Endothelial cell of umbilical vein (primary cell): ENCODE measurements around the gene LRRC28. TPM values are rescaled to one million over a fixed set of nuclear protein-coding genes. Genes with fewer than 3 reads are reported as not detected.

Source experiments
- BruUV-seq: library from RNA; stranded (reverse); fragments of 400-500 nt; replicated peaks from 2 replicates; lab custom pipeline; 2021; lab: Mats Ljungman, UMichigan
- CTCF ChIA-PET: fragments of 300-600, 350-600 bp; sonication (Branson Sonifier 250); formaldehyde crosslinking; loops from one replicate; lab custom pipeline; 2021; ENCODE audit warnings: antibody characterized with exemption, inconsistent platforms; lab: Charles Lee
- POLR2A ChIA-PET: fragments of 300-600, 350-600 bp; sonication (Branson Sonifier 250); formaldehyde crosslinking; loops from one replicate; lab custom pipeline; 2021; ENCODE audit warnings: antibody characterized with exemption, inconsistent platforms; lab: Charles Lee
- DNase-seq: peaks from one replicate; pipeline ENCODE4 v3.0.0-alpha.2; 2011; ENCODE audit warnings: low read depth, low spot score
- FAIRE-seq: peaks from 2 replicates; lab custom pipeline; 2011; peaks lifted over from hg19 to GRCh38; lab: Jason Lieb, UNC
- H2AFZ ChIP-seq: 2 replicates; pipeline ENCODE4 v1.6.0; 2012; ENCODE audit warnings: low read depth, low read length, control low read depth, inconsistent platforms
- H3K27ac ChIP-seq: 2 replicates; pipeline ENCODE4 v1.5.1; 2011; ENCODE audit warnings: low read depth, mild to moderate bottlenecking, control low read depth, low read length, moderate library complexity; ENCODE audit not compliant: insufficient read depth
- H3K27me3 ChIP-seq, 2 experiments: 2 replicates each; pipeline versions ENCODE4 v1.6.0 to v1.6.1; 2011; ENCODE audit warnings: low read length in 2 of 2, mixed read lengths in 1 of 2; ENCODE audit not compliant: control insufficient read depth in 2 of 2, insufficient read depth in 2 of 2
- H3K36me3 ChIP-seq, 2 experiments: 2 replicates in 1 of 2; 3 replicates in 1 of 2; pipeline ENCODE4 v1.5.1; 2011; ENCODE audit warnings: low read length in 2 of 2, mild to moderate bottlenecking in 1 of 2, moderate library complexity in 1 of 2; ENCODE audit not compliant: control insufficient read depth in 2 of 2, insufficient read depth in 2 of 2; ENCODE audit errors: extremely low read depth in 1 of 2
- H3K4me1 ChIP-seq: 3 replicates; pipeline ENCODE4 v1.5.1; 2011; ENCODE audit warnings: mild to moderate bottlenecking, low read length; ENCODE audit not compliant: control insufficient read depth, insufficient read depth; ENCODE audit errors: extremely low read depth
- H3K4me2 ChIP-seq: 2 replicates; pipeline ENCODE4 v1.6.1; 2011; ENCODE audit warnings: low read length, control low read depth, mixed read lengths; ENCODE audit not compliant: insufficient read depth
- H3K4me3 ChIP-seq, 3 experiments: fragments of 200-600 bp in 1 of 3; sonication (generic), shearing (Covaris generic) in 1 of 3; replicated peaks in 1 of 3; 2 replicates each; pipeline ENCODE4 v1.5.1; 2011 to 2016; ENCODE audit warnings: control low read depth in 3 of 3, low read length in 3 of 3, mild to moderate bottlenecking in 2 of 3, inconsistent platforms in 1 of 3, low read depth in 1 of 3, moderate library complexity in 1 of 3; ENCODE audit not compliant: insufficient read depth in 1 of 3
- H3K79me2 ChIP-seq: 2 replicates; pipeline ENCODE4 v1.6.0; 2012; ENCODE audit warnings: low read length, inconsistent platforms; ENCODE audit not compliant: control insufficient read depth, insufficient read depth
- H3K9ac ChIP-seq: replicated peaks from 2 replicates; pipeline ENCODE3; 2011; ENCODE audit warnings: low read length, control low read depth; ENCODE audit not compliant: insufficient read depth; ENCODE audit errors: extremely low read depth
- H3K9me1 ChIP-seq: replicated peaks from 3 replicates; pipeline ENCODE4 v1.6.0; 2011; ENCODE audit warnings: mild to moderate bottlenecking, low read length; ENCODE audit not compliant: control insufficient read depth, insufficient read depth; ENCODE audit errors: extremely low read depth
- H3K9me3 ChIP-seq: replicated peaks from 2 replicates; pipeline ENCODE4 v1.5.1; 2012; ENCODE audit warnings: low read length, inconsistent platforms; ENCODE audit not compliant: control insufficient read depth, insufficient read depth
- H4K20me1 ChIP-seq: replicated peaks from 2 replicates; pipeline ENCODE3; 2011; ENCODE audit warnings: mild to moderate bottlenecking, low read length; ENCODE audit not compliant: control insufficient read depth, insufficient read depth; ENCODE audit errors: extremely low read depth
- CTCF ChIP-seq, 2 donors: IDR thresholded peaks; 1 replicate in 1 of 2; 2 replicates in 1 of 2; pipeline ENCODE4 v1.5.1; 2011; ENCODE audit warnings: low read length in 2 of 2, mild to moderate bottlenecking in 2 of 2, moderate library complexity in 2 of 2, control low read depth in 1 of 2, inconsistent platforms in 1 of 2, low read depth in 1 of 2; ENCODE audit not compliant: insufficient read depth in 1 of 2; ENCODE audit errors: extremely low read depth in 1 of 2
- EZH2 ChIP-seq: IDR thresholded peaks from 2 replicates; pipeline ENCODE4 v1.6.1; 2012; ENCODE audit warnings: borderline replicate concordance, low read depth, mild to moderate bottlenecking, moderate library complexity, low read length, inconsistent platforms; ENCODE audit not compliant: severe bottlenecking
- FOS ChIP-seq: IDR thresholded peaks from 2 replicates; pipeline ENCODE4 v1.6.1; 2011; ENCODE audit warnings: mild to moderate bottlenecking, low read length, moderate library complexity, borderline replicate concordance; ENCODE audit not compliant: insufficient read depth
- GATA2 ChIP-seq: IDR thresholded peaks from 2 replicates; pipeline ENCODE4 v1.7.0; 2011; ENCODE audit warnings: low read depth, mild to moderate bottlenecking, moderate library complexity, mixed read lengths, low read length; ENCODE audit not compliant: insufficient read length, insufficient read depth
- JUN ChIP-seq: IDR thresholded peaks from 2 replicates; pipeline ENCODE4 v1.6.1; 2011; ENCODE audit warnings: borderline replicate concordance, low read depth; ENCODE audit not compliant: insufficient read length, insufficient read depth
- MYC ChIP-seq: IDR thresholded peaks from one replicate; pipeline ENCODE4 v1.6.1; 2011; ENCODE audit warnings: mild to moderate bottlenecking, low read depth, low read length
- POLR2A ChIP-seq: IDR thresholded peaks from 2 replicates; pipeline ENCODE4 v1.6.1; 2012; ENCODE audit warnings: low read depth, mild to moderate bottlenecking, control low read depth, low read length
- POLR2AphosphoS5 ChIP-seq: IDR thresholded peaks from 2 replicates; pipeline ENCODE4 v1.6.1; 2012; ENCODE audit warnings: low read depth, mild to moderate bottlenecking, control low read depth, low read length, moderate library complexity; ENCODE audit not compliant: insufficient read depth
- dilution Hi-C: fragments of 300-500 bp; cut with MboI; formaldehyde crosslinking; loops from one replicate; pipeline ENCODE4 v1.15.0; 2019; ENCODE audit warnings: low sequenced_read_pairs; ENCODE audit not compliant: extremely low pct_ligation_motif_present
- intact Hi-C: fragments of 100-400 bp; cut with micrococcal nuclease; formaldehyde crosslinking; loops from one replicate; pipeline ENCODE4 v1.10.0; 2022
- polyA plus RNA-seq, 4 experiments: library from polyadenylated mRNA; depleted of rRNA in 3 of 4; stranded (reverse) in 3 of 4; unstranded in 1 of 4; fragments of >200 nt; gene quantifications; 2 replicates each; pipeline versions ENCODE4 v1.2.1 to v1.2.3, GENCODE V29; 2011 to 2012; ENCODE audit warnings: missing spikeins in 1 of 4
- total RNA-seq: library from RNA; stranded (reverse); gene quantifications from 2 replicates; pipeline ENCODE4 v1.2.3, GENCODE V29; 2021
- TF ChIP-seq, protein P1 (sequence below): IDR thresholded peaks from 2 replicates; pipeline ENCODE4 v1.6.1; 2011; ENCODE audit not compliant: insufficient read depth, insufficient read length

The LRRC28 gene
- total and polyA plus RNA-seq, 2 donors (not counting 3 experiments of a cell fraction or from before 2014, with no cell fraction given): 19.6 to 26.7 TPM

- TF ChIP-seq CTCF (IDR thresholded peaks at IDR 0.05; ENCODE audit: extremely low read depth in 1 of 2, insufficient read depth in 1 of 2, low read depth in 1 of 2, low read length in 2 of 2) (no peak), MYC (no peak), EZH2 (no peak), POLR2A (no peak), JUN (no peak), GATA2 (no peak), FOS (no peak), POLR2AphosphoS5 (no peak)
- TF ChIP-seq, protein P1, sequence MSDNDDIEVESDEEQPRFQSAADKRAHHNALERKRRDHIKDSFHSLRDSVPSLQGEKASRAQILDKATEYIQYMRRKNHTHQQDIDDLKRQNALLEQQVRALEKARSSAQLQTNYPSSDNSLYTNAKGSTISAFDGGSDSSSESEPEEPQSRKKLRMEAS: no peak
- DNase-seq (no peak), FAIRE-seq (no peak)
- no peaks in the 10 kb centered on the region for H3K79me2 ChIP-seq
- POLR2A ChIA-PET: no interaction called here
- no peak overlapping the region for H3K4me3 ChIP-seq
- no peaks in the 10 kb centered on the region for H3K9me3 ChIP-seq
- H3K27ac ChIP-seq: no peak overlapping the region
- H3K27me3 ChIP-seq: no peaks in the 10 kb centered on the region
- no peak overlapping the region for H3K4me2 ChIP-seq
- H3K36me3 ChIP-seq: no peaks in the 10 kb centered on the region
- no peak overlapping the region for H2AFZ ChIP-seq
- intact Hi-C loops (no loop called here), dilution Hi-C loops (no loop called here)
- peaks cover 19% of the 10 kb centered on the region for H3K4me1 ChIP-seq
- H3K9me1 ChIP-seq: no peaks in the 10 kb centered on the region
- BruUV-seq: no TSS peak
- no peak overlapping the region for H3K9ac ChIP-seq
- no peaks in the 10 kb centered on the region for H4K20me1 ChIP-seq
- CTCF ChIA-PET: interaction anchor here (1.5 kb wide), 2 partner anchors 14 to 277 kb away, joined by 3 to 5 read pairs; no protein-coding TSS in a partner anchor
These were observed 176.5 kb downstream of the LRRC28 start for GRCh38 chr15:99427668-99428361.
